Thyroid gland (tissue), 4 donors: ENCODE measurements around the gene CDK5RAP2.

Source experiments
- CTCF ChIP-seq, 6 experiments: fragments of 200-600 bp in 3 of 6; fragments of 450-650 bp in 3 of 6; sonication (generic) in 3 of 6; IDR thresholded peaks; one replicate each; pipeline ENCODE4 v1.5.1; 2016 to 2019; ENCODE audit warnings: antibody characterized with exemption in 6 of 6, mild to moderate bottlenecking in 2 of 6, inconsistent platforms in 1 of 6, moderate library complexity in 1 of 6
- POLR2A ChIP-seq, 2 donors: fragments of 450-650 bp; IDR thresholded peaks; one replicate each; pipeline ENCODE4 v1.6.1; 2017; ENCODE audit warnings: antibody characterized with exemption in 2 of 2, mild to moderate bottlenecking in 2 of 2, moderate library complexity in 1 of 2

GRCh38 chr9:120612218-120612617, 32.3 kb upstream of the CDK5RAP2 start:
- no peak for TF ChIP-seq CTCF (IDR thresholded peaks at IDR 0.05)
- TF ChIP-seq POLR2A (IDR thresholded peaks at IDR 0.05), result no peak
